B cell (primary cell): ENCODE results near the gene GAB4. TPM values are rescaled to one million over a fixed set of nuclear protein-coding genes. Genes with fewer than 3 reads are reported as not detected.

Source experiments
- ATAC-seq: fragments of 200-7000 bp; cut with Tn5 transposase; one replicate; pipeline ENCODE4 v1.10.0; 2021; ENCODE audit warnings: low read depth, mild to moderate bottlenecking, moderate number of reproducible peaks, moderate library complexity
- CTCF ChIA-PET: fragments of 350-600 bp; sonication (Branson Sonifier 250); formaldehyde crosslinking; loops from one replicate; lab custom pipeline; 2021; ENCODE audit warnings: antibody characterized with exemption, inconsistent platforms; lab: Charles Lee
- POLR2A ChIA-PET: fragments of 350-600 bp; sonication (Branson Sonifier 250); formaldehyde crosslinking; loops from one replicate; lab custom pipeline; 2021; ENCODE audit warnings: antibody characterized with exemption; lab: Charles Lee
- DNase-seq: peaks from one replicate; pipeline ENCODE4 v3.0.0; 2013
- H2AFZ ChIP-seq: 2 replicates; pipeline ENCODE4 v1.6.1; 2012; ENCODE audit warnings: mild to moderate bottlenecking, low read depth, low read length; ENCODE audit not compliant: insufficient read depth, poor library complexity, severe bottlenecking
- H3K27ac ChIP-seq, 2 donors: 1 replicate in 1 of 2; 2 replicates in 1 of 2; pipeline ENCODE4 v1.5.1; 2012 to 2013; ENCODE audit warnings: low read length in 2 of 2, mild to moderate bottlenecking in 2 of 2, moderate library complexity in 1 of 2
- H3K27me3 ChIP-seq, 4 experiments: fragments of 200-600 bp in 1 of 4; sonication (generic) in 1 of 4; replicated peaks in 1 of 4; 1 replicate in 2 of 4; 2 replicates in 2 of 4; pipeline versions ENCODE4 v1.6.1 to v1.7.0; 2013 to 2016; ENCODE audit warnings: low read length in 3 of 4, mild to moderate bottlenecking in 2 of 4, mixed read lengths in 1 of 4, moderate library complexity in 1 of 4; ENCODE audit not compliant: insufficient read depth in 4 of 4, control insufficient read depth in 3 of 4; ENCODE audit errors: control extremely low read depth in 1 of 4
- H3K36me3 ChIP-seq, 2 experiments: replicated peaks in 1 of 2; 1 replicate in 1 of 2; 2 replicates in 1 of 2; pipeline versions ENCODE4 v1.6.1 to v1.7.1; 2013; ENCODE audit warnings: low read length in 1 of 2; ENCODE audit not compliant: insufficient read depth in 2 of 2, control insufficient read depth in 1 of 2; ENCODE audit errors: control extremely low read depth in 1 of 2, extremely low read depth in 1 of 2
- H3K4me1 ChIP-seq, 2 donors: fragments of 200-600 bp in 1 of 2; sonication (generic) in 1 of 2; 1 replicate in 1 of 2; 2 replicates in 1 of 2; pipeline versions ENCODE4 v1.5.1 to v1.6.1; 2013 to 2017; ENCODE audit warnings: low read length in 2 of 2; ENCODE audit not compliant: control insufficient read depth in 2 of 2, insufficient read depth in 2 of 2
- H3K4me2 ChIP-seq: replicated peaks from 2 replicates; pipeline ENCODE3; 2012; ENCODE audit warnings: mild to moderate bottlenecking, low read depth, low read length; ENCODE audit not compliant: poor library complexity, severe bottlenecking
- H3K4me3 ChIP-seq, 5 experiments: fragments of 200-600 bp in 1 of 5; sonication (generic) in 1 of 5; 1 replicate in 3 of 5; 2 replicates in 2 of 5; pipeline versions ENCODE4 v1.5.1 to v1.7.0; 2011 to 2016; ENCODE audit warnings: low read length in 4 of 5, mild to moderate bottlenecking in 4 of 5, low read depth in 2 of 5, control low read depth in 1 of 5, moderate library complexity in 1 of 5; ENCODE audit not compliant: insufficient read depth in 1 of 5; ENCODE audit errors: control extremely low read depth in 1 of 5, extremely low read depth in 1 of 5
- H3K79me2 ChIP-seq: fragments of 200-600 bp; sonication (generic); one replicate; pipeline ENCODE4 v1.6.0; 2016; ENCODE audit warnings: low read length; ENCODE audit not compliant: control insufficient read depth, insufficient read depth
- H3K9ac ChIP-seq: fragments of 200-600 bp; sonication (generic); 2 replicates; pipeline ENCODE4 v1.6.1; 2017; ENCODE audit warnings: mild to moderate bottlenecking, low read length, moderate library complexity
- H3K9me3 ChIP-seq, 3 donors: one replicate each; pipeline versions ENCODE4 v1.6.1 to v1.7.1; 2013; ENCODE audit warnings: low read length in 2 of 3; ENCODE audit not compliant: control insufficient read depth in 2 of 3, insufficient read depth in 1 of 3; ENCODE audit errors: control extremely low read depth in 1 of 3
- H4K20me1 ChIP-seq: 2 replicates; pipeline ENCODE4 v1.6.0; 2012; ENCODE audit warnings: mild to moderate bottlenecking, low read length; ENCODE audit not compliant: insufficient read depth, control insufficient read depth, poor library complexity, severe bottlenecking
- H3K27ac Mint-ChIP-seq: one replicate; pipeline ENCODE4 v1.8.0; 2021; ENCODE audit warnings: mixed read lengths
- H3K27me3 Mint-ChIP-seq: one replicate; pipeline ENCODE4 v1.8.0; 2021; ENCODE audit warnings: mixed read lengths
- H3K4me1 Mint-ChIP-seq: one replicate; pipeline ENCODE4 v1.8.0; 2021; ENCODE audit warnings: mixed read lengths
- H3K4me3 Mint-ChIP-seq: one replicate; pipeline ENCODE4 v1.8.0; 2021; ENCODE audit warnings: mixed read lengths
- H3K9me3 Mint-ChIP-seq: one replicate; pipeline ENCODE4 v1.8.0; 2022; ENCODE audit warnings: mixed read lengths; ENCODE audit not compliant: insufficient read depth
- EZH2 ChIP-seq: IDR thresholded peaks from 2 replicates; pipeline ENCODE4 v1.6.1; 2012; ENCODE audit warnings: borderline replicate concordance, low read depth, mild to moderate bottlenecking, moderate library complexity, low read length; ENCODE audit not compliant: insufficient read depth, poor library complexity, severe bottlenecking
- WGBS: methylation state at CpG from one replicate; pipeline ENCODE4 v1.1.5; 2013; ENCODE audit warnings: missing lambda C conversion rate; ENCODE audit not compliant: insufficient coverage; 5-methylcytosine and 5-hydroxymethylcytosine counted together
- intact Hi-C: fragments of 100-400 bp; cut with micrococcal nuclease; formaldehyde crosslinking; loops from one replicate; pipeline ENCODE4 v1.10.0; 2022
- polyA plus RNA-seq: library from polyadenylated mRNA; depleted of rRNA; stranded (reverse); fragments of >200 nt; gene quantifications from 2 replicates; pipeline ENCODE4 v1.2.3, GENCODE V29; 2012
- total RNA-seq, 2 donors: library from RNA; stranded (reverse); fragments of 120-200 nt in 1 of 2; gene quantifications; 1 replicate in 1 of 2; 2 replicates in 1 of 2; pipeline versions ENCODE4 v1.2.3 to v1.2.4, GENCODE V29; 2013 to 2022
- TF ChIP-seq, protein P1 (sequence below): fragments of 200-600 bp; IDR thresholded peaks from one replicate; pipeline ENCODE4 v1.8.0; 2022; ENCODE audit warnings: antibody characterized with exemption, mild to moderate bottlenecking

Gene GAB4
- total and polyA plus RNA-seq, 2 donors (not counting 1 experiment from before 2014, with no cell fraction given) = not detected

DNA sequence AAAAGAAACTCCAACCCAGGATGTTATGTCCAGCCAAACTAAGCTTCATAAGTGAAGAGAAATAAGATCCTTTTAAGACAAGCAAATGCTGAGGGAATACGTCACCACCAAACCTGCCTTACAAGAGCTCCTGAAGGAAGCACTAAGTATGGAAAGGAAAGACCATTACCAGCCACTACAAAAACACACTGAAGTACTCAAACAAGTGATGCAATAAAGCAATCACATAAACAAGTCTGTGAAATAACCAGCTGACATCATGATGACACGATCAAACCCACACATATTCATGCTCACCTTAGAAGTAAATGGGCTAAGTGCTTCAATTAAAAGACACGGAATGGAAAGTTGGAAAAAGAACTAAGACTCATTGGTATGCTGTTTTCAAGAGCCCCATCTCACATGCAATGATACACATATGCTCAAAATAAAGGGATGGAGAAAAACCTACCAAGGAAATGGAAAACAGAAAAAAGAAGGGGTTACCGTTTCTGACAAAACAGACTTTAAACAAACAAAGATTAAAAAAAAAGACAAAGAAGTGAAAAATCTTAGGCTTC is 82.5 kb downstream of the GAB4 start:
- H3K4me3 Mint-ChIP-seq = no peak overlapping the region
- Histone ChIP-seq H3K4me2 (no peak overlapping the region), H3K4me1 (peaks cover 7 to 9% of the 10 kb centered on the region in 2 donors), H2AFZ (no peak overlapping the region), H3K9me3 (peaks cover 0 to 18% (median 0%) of the 10 kb centered on the region in 3 donors), H4K20me1 (no peaks in the 10 kb centered on the region), H3K27ac (no peak overlapping the region), H3K79me2 (no peaks in the 10 kb centered on the region), H3K9ac (no peak overlapping the region), H3K36me3 (no peaks in the 10 kb centered on the region), H3K4me3 (no peak overlapping the region), H3K27me3 (peaks cover 0 to 12% (median 1%) of the 10 kb centered on the region in 4 experiments)
- POLR2A ChIA-PET = no interaction called here
- H3K4me1 Mint-ChIP-seq = peaks cover 14% of the 10 kb centered on the region
- no CpG with 5 or more reads among the region's 4 CpGs for WGBS
- ATAC-seq = no peak
- no peak for DNase-seq
- no peak overlapping the region for H3K27ac Mint-ChIP-seq
- no peak for TF ChIP-seq EZH2
- TF ChIP-seq, protein P1, sequence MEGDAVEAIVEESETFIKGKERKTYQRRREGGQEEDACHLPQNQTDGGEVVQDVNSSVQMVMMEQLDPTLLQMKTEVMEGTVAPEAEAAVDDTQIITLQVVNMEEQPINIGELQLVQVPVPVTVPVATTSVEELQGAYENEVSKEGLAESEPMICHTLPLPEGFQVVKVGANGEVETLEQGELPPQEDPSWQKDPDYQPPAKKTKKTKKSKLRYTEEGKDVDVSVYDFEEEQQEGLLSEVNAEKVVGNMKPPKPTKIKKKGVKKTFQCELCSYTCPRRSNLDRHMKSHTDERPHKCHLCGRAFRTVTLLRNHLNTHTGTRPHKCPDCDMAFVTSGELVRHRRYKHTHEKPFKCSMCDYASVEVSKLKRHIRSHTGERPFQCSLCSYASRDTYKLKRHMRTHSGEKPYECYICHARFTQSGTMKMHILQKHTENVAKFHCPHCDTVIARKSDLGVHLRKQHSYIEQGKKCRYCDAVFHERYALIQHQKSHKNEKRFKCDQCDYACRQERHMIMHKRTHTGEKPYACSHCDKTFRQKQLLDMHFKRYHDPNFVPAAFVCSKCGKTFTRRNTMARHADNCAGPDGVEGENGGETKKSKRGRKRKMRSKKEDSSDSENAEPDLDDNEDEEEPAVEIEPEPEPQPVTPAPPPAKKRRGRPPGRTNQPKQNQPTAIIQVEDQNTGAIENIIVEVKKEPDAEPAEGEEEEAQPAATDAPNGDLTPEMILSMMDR = no peak
- no peaks in the 10 kb centered on the region for H3K9me3 Mint-ChIP-seq
- peaks cover 17% of the 10 kb centered on the region for H3K27me3 Mint-ChIP-seq
- CTCF ChIA-PET = interaction anchor here (1.3 to 2.2 kb wide), 3 partner anchors 10 to 133 kb away, joined by 3 to 7 read pairs (median 4); no protein-coding TSS in a partner anchor
- intact Hi-C loops = no loop called here

DNA sequence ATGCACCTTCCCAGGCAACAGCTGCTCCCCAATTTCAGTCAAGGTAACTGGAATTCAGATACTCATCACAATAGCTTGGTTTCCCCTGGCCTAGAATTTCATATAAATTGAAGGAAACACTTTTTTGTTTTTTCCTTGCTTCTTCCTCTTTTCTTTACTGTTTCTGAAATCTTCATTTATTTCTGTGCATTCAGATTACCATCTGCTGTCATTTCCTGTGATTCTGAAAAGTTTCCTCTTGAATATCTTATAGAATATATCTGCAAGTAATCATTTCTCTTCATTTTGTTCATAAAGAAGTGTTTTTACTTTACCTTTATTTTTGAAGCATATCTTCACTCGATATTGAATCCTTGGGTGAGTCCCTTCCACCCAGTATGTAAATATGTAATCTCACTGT is 85.3 kb downstream of the GAB4 start:
- H3K27ac Mint-ChIP-seq = no peak overlapping the region
- ChIA-PET CTCF (no interaction called here), POLR2A (no interaction called here)
- Histone ChIP-seq H3K27ac (no peak overlapping the region), H3K4me3 (no peak overlapping the region), H3K9ac (no peak overlapping the region), H3K4me1 (peaks cover 7 to 9% of the 10 kb centered on the region in 2 donors), H3K4me2 (no peak overlapping the region), H4K20me1 (no peaks in the 10 kb centered on the region), H3K9me3 (peaks cover 0 to 16% (median 0%) of the 10 kb centered on the region in 3 donors), H3K79me2 (no peaks in the 10 kb centered on the region), H3K36me3 (no peaks in the 10 kb centered on the region), H2AFZ (no peak overlapping the region), H3K27me3 (peaks cover 0 to 2% (median 0%) of the 10 kb centered on the region in 4 experiments)
- peaks cover 16% of the 10 kb centered on the region for H3K27me3 Mint-ChIP-seq
- intact Hi-C loops = no loop called here
- H3K4me1 Mint-ChIP-seq = peaks cover 14% of the 10 kb centered on the region
- TF ChIP-seq EZH2 = no peak
- TF ChIP-seq, protein P1 = no peak
- no peaks in the 10 kb centered on the region for H3K9me3 Mint-ChIP-seq
- no peak for DNase-seq
- no peak for ATAC-seq
- WGBS = no CpG with 5 or more reads among the region's 1 CpG
- no peak overlapping the region for H3K4me3 Mint-ChIP-seq
